Smooth muscle cell of the coronary artery (primary cell): ENCODE measurements around the gene DTX2. TPM values are rescaled to one million over a fixed set of nuclear protein-coding genes. Genes with fewer than 3 reads are reported as not detected.

Experiments
- total RNA-seq: library from RNA; depleted of rRNA; stranded (reverse); fragments of >200 nt; gene quantifications from 2 replicates; pipeline ENCODE4 v1.2.3, GENCODE V29; 2014; ENCODE audit warnings: low replicate concordance

DTX2 gene
- 0.94 and 3.2 TPM in 2 replicates for total RNA-seq

GRCh38 chr7:76461464-76462101 is at the start of gene DTX2:
TSS of gene DTX2 (plus strand) at chr7:76461709. CDS start at chr7:76480510, 18,801 bp downstream.

GRCh38 chr7:76424413-76425111 is 36.9 kb upstream of the DTX2 start, which contains the start of gene ZP3:
TSS of gene ZP3 (plus strand) at chr7:76424950. CDS start at chr7:76424965, 15 bp downstream.

GRCh38 chr7:76509931-76510877 is 48.7 kb downstream of the DTX2 start, which contains the start of gene UPK3B:
TSS of gene UPK3B (plus strand) at chr7:76510552. CDS start at chr7:76510653, 101 bp downstream.

GRCh38 chr7:76543197-76543596 is 81.7 kb downstream of the DTX2 start, which contains the start of gene SPDYE16:
TSS of gene SPDYE16 (minus strand) at chr7:76543297. CDS start at chr7:76541459, 1,838 bp downstream.

Other genes with a start within 250 kb of the DTX2 start
- gene HSPB1, start 159.0 kb upstream of the DTX2 start, total RNA-seq, result 31.0 and 39.5 TPM in 2 replicates
- gene YWHAG, start 102.7 kb upstream of the DTX2 start, total RNA-seq, result 62.2 and 84.9 TPM in 2 replicates
- 0.68 TPM in 1 of 2 replicates, not detected in the other for gene SSC4D, start 52.0 kb upstream of the DTX2 start, total RNA-seq
- gene ZP3, start 36.8 kb upstream of the DTX2 start, total RNA-seq, result 1.4 and 2.2 TPM in 2 replicates
- gene UPK3B, start 48.8 kb downstream of the DTX2 start, total RNA-seq, result 0.08 TPM in 1 of 2 replicates, not detected in the other
- gene SPDYE16, start 81.6 kb downstream of the DTX2 start, total RNA-seq, result 0.12 and 0.15 TPM in 2 replicates
- 0.59 and 3.5 TPM in 2 replicates for gene POMZP3, start 165.6 kb downstream of the DTX2 start, total RNA-seq